Neuronal stem cell (in vitro differentiated cells): Measurements from ENCODE around the gene UBXN6.
A peak's percentile ranks its signal among the peaks of the same experiment; 100 is the strongest.

Experiments used
- DNase-seq: peaks from one replicate; pipeline ENCODE4 v3.0.0-alpha.2; 2013; ENCODE audit warnings: low spot score
- H2AFZ ChIP-seq: one replicate; pipeline ENCODE4 v1.6.1; 2013; ENCODE audit warnings: mild to moderate bottlenecking, low read length, inconsistent platforms
- H2AK5ac ChIP-seq: 2 replicates; pipeline ENCODE4 v1.6.1; 2013; ENCODE audit warnings: low read depth, mild to moderate bottlenecking, inconsistent platforms, low read length, moderate library complexity, mixed read lengths
- H2BK120ac ChIP-seq: 2 replicates; pipeline ENCODE4 v1.6.1; 2013; ENCODE audit warnings: low read depth, mild to moderate bottlenecking, inconsistent platforms, low read length, moderate library complexity, mixed read lengths
- H2BK12ac ChIP-seq: one replicate; pipeline ENCODE4 v1.6.1; 2013; ENCODE audit warnings: low read length, inconsistent platforms
- H2BK15ac ChIP-seq: 2 replicates; pipeline ENCODE4 v1.6.1; 2013; ENCODE audit warnings: mild to moderate bottlenecking, low read length, inconsistent platforms, mixed read lengths
- H2BK5ac ChIP-seq: one replicate; pipeline ENCODE4 v1.6.1; 2013; ENCODE audit warnings: inconsistent platforms, mild to moderate bottlenecking, low read length, moderate library complexity
- H3K14ac ChIP-seq: one replicate; pipeline ENCODE4 v1.6.1; 2013; ENCODE audit warnings: low read length, inconsistent platforms
- H3K18ac ChIP-seq: 2 replicates; pipeline ENCODE4 v1.6.1; 2013; ENCODE audit warnings: low read length, inconsistent platforms
- H3K23ac ChIP-seq: 2 replicates; pipeline ENCODE4 v1.6.1; 2013; ENCODE audit warnings: low read depth, mild to moderate bottlenecking, mixed read lengths, low read length, inconsistent platforms; ENCODE audit not compliant: poor library complexity
- H3K27ac ChIP-seq: replicated peaks from 3 replicates; pipeline ENCODE4 v1.5.1; 2013; ENCODE audit warnings: low read length, inconsistent platforms
- H3K27me3 ChIP-seq, 3 experiments: 2 replicates each; pipeline ENCODE4 v1.6.1; 2013; ENCODE audit warnings: low read length in 3 of 3, mild to moderate bottlenecking in 2 of 3, inconsistent platforms in 1 of 3, low read depth in 1 of 3, mixed read lengths in 1 of 3, moderate library complexity in 1 of 3; ENCODE audit not compliant: control insufficient read depth in 3 of 3, insufficient read depth in 3 of 3
- H3K36me3 ChIP-seq, 2 donors: replicated peaks in 1 of 2; 2 replicates each; pipeline ENCODE4 v1.6.1; 2013; ENCODE audit warnings: low read length in 2 of 2; ENCODE audit not compliant: control insufficient read depth in 2 of 2, insufficient read depth in 2 of 2
- H3K4ac ChIP-seq: 2 replicates; pipeline ENCODE4 v1.6.1; 2013; ENCODE audit warnings: inconsistent platforms, mild to moderate bottlenecking, low read length, moderate library complexity
- H3K4me1 ChIP-seq, 2 donors: 1 replicate in 1 of 2; 2 replicates in 1 of 2; pipeline ENCODE4 v1.6.1; 2013; ENCODE audit warnings: low read length in 2 of 2, low read depth in 1 of 2; ENCODE audit not compliant: control insufficient read depth in 2 of 2, insufficient read depth in 1 of 2
- H3K4me2 ChIP-seq: one replicate; pipeline ENCODE4 v1.6.1; 2013; ENCODE audit warnings: mild to moderate bottlenecking, low read length, inconsistent platforms; ENCODE audit not compliant: insufficient read depth, poor library complexity, severe bottlenecking
- H3K4me3 ChIP-seq, 2 donors: 2 replicates each; pipeline ENCODE4 v1.5.1; 2013; ENCODE audit warnings: low read length in 2 of 2, mild to moderate bottlenecking in 2 of 2, inconsistent platforms in 1 of 2, moderate library complexity in 1 of 2
- H3K79me1 ChIP-seq: one replicate; pipeline ENCODE4 v1.6.1; 2013; ENCODE audit warnings: low read depth, mild to moderate bottlenecking, inconsistent platforms, low read length, moderate library complexity
- H3K9ac ChIP-seq: one replicate; pipeline ENCODE4 v1.6.1; 2013; ENCODE audit warnings: mild to moderate bottlenecking, low read depth, low read length, inconsistent platforms; ENCODE audit not compliant: poor library complexity
- H3K9me3 ChIP-seq, 2 donors: replicated peaks in 1 of 2; 2 replicates each; pipeline versions ENCODE3 to v1.6.1; 2013; ENCODE audit warnings: low read length in 2 of 2, mild to moderate bottlenecking in 2 of 2, inconsistent platforms in 1 of 2, low read depth in 1 of 2, mixed read lengths in 1 of 2, moderate library complexity in 1 of 2; ENCODE audit not compliant: control insufficient read depth in 2 of 2, insufficient read depth in 1 of 2
- H4K8ac ChIP-seq: one replicate; pipeline ENCODE4 v1.6.1; 2013; ENCODE audit warnings: low read depth, mild to moderate bottlenecking, inconsistent platforms, low read length, moderate library complexity
- H4K91ac ChIP-seq: one replicate; pipeline ENCODE4 v1.6.1; 2013; ENCODE audit warnings: low read length, low read depth, mild to moderate bottlenecking, inconsistent platforms; ENCODE audit not compliant: poor library complexity
- WGBS, 2 donors: extraction: QIAGEN DNeasy Blood & Tissue Kit; methylation state at CpG; one replicate each; pipeline ENCODE4 v1.1.7; 2013; ENCODE audit warnings: missing lambda C conversion rate in 2 of 2, mixed read lengths in 1 of 2; ENCODE audit not compliant: insufficient read length in 2 of 2, insufficient replicate concordance in 1 of 2; ENCODE audit errors: extremely low coverage in 2 of 2; 5-methylcytosine and 5-hydroxymethylcytosine counted together

Gene UBXN6

GRCh38 chr19:4447327-4448146 is 10.1 kb downstream of the UBXN6 start:
- no peak overlapping the region for H2AFZ ChIP-seq
- no peaks in the 10 kb centered on the region for H3K27me3 ChIP-seq
- peak overlapping the region; percentile 5 for H2BK120ac ChIP-seq
- no peak overlapping the region for H2BK15ac ChIP-seq
- H3K9me3 ChIP-seq = no peaks in the 10 kb centered on the region
- H3K36me3 ChIP-seq = peaks cover 44 to 91% of the 10 kb centered on the region in 2 donors
- no peak overlapping the region for H3K4me2 ChIP-seq
- no peak overlapping the region for H2BK12ac ChIP-seq
- H3K4me1 ChIP-seq = peaks cover 0 to 2% of the 10 kb centered on the region in 2 donors
- H3K14ac ChIP-seq = no peak overlapping the region
- H3K79me1 ChIP-seq = peaks cover 5% of the 10 kb centered on the region
- H2BK5ac ChIP-seq = no peak overlapping the region
- no peak overlapping the region for H3K27ac ChIP-seq
- H3K9ac ChIP-seq = no peak overlapping the region
- H4K8ac ChIP-seq = no peak overlapping the region
- no peak overlapping the region for H4K91ac ChIP-seq
- no peak overlapping the region for H3K18ac ChIP-seq
- no peak overlapping the region for H3K4me3 ChIP-seq
- WGBS, 2 donors = no CpG with 5 or more reads among the region's 28 CpGs
- H2AK5ac ChIP-seq = no peak overlapping the region
- no peak overlapping the region for H3K4ac ChIP-seq
- H3K23ac ChIP-seq = no peak overlapping the region
- DNase-seq = no peak

GRCh38 chr19:4446704-4447200 is 10.8 kb downstream of the UBXN6 start:
- Histone ChIP-seq H3K4me1 (peaks cover 0 to 2% of the 10 kb centered on the region in 2 donors), H3K4me3 (no peak overlapping the region), H2BK5ac (peak overlapping the region; percentile 24), H3K18ac (no peak overlapping the region), H3K23ac (no peak overlapping the region), H3K79me1 (peaks cover 9% of the 10 kb centered on the region), H3K27ac (no peak overlapping the region), H3K9me3 (peaks cover 0 to 1% of the 10 kb centered on the region in 2 donors), H3K4me2 (no peak overlapping the region), H4K8ac (no peak overlapping the region), H3K14ac (no peak overlapping the region), H2AFZ (no peak overlapping the region), H2AK5ac (no peak overlapping the region), H3K4ac (no peak overlapping the region), H2BK12ac (no peak overlapping the region), H3K9ac (no peak overlapping the region), H2BK15ac (no peak overlapping the region), H3K36me3 (peaks cover 49 to 91% of the 10 kb centered on the region in 2 donors), H3K27me3 (no peaks in the 10 kb centered on the region), H4K91ac (no peak overlapping the region), H2BK120ac (no peak overlapping the region)
- DNase-seq = no peak
- no CpG with 5 or more reads among the region's 15 CpGs for WGBS, 2 donors

GRCh38 chr19:4445963-4446703 is 11.5 kb downstream of the UBXN6 start:
- H2BK12ac ChIP-seq = no peak overlapping the region
- H4K8ac ChIP-seq = no peak overlapping the region
- H3K27ac ChIP-seq = no peak overlapping the region
- no peaks in the 10 kb centered on the region for H3K27me3 ChIP-seq
- no peak overlapping the region for H4K91ac ChIP-seq
- peaks cover 0 to 1% of the 10 kb centered on the region in 2 donors for H3K9me3 ChIP-seq
- H2AK5ac ChIP-seq = no peak overlapping the region
- H3K4me2 ChIP-seq = no peak overlapping the region
- H2BK15ac ChIP-seq = no peak overlapping the region
- peaks cover 0 to 2% of the 10 kb centered on the region in 2 donors for H3K4me1 ChIP-seq
- no peak overlapping the region for H3K4me3 ChIP-seq
- no peak overlapping the region for H3K18ac ChIP-seq
- peaks cover 9% of the 10 kb centered on the region for H3K79me1 ChIP-seq
- peaks cover 49 to 91% of the 10 kb centered on the region in 2 donors for H3K36me3 ChIP-seq
- H3K9ac ChIP-seq = no peak overlapping the region
- H3K4ac ChIP-seq = no peak overlapping the region
- no peak overlapping the region for H2AFZ ChIP-seq
- no peak overlapping the region for H3K14ac ChIP-seq
- no peak overlapping the region for H2BK120ac ChIP-seq
- DNase-seq = no peak
- H3K23ac ChIP-seq = peak overlapping the region; percentile 43
- H2BK5ac ChIP-seq = no peak overlapping the region
- WGBS, 2 donors = no CpG with 5 or more reads among the region's 58 CpGs
